Stimulated activated CD8-positive, alpha-beta memory T cell treated with anti-CD3 and anti-CD28 coated beads, Interleukin-12 subunit alpha, Interleukin-12 subunit beta, amount 100 ng/mL, for 24 hours (primary cell): ENCODE results near the gene CIAO3.

ENCODE experiments used
- DNase-seq: peaks from one replicate; pipeline ENCODE4 v3.0.0-alpha.2; 2020; ENCODE audit errors: extremely low read depth

The CIAO3 gene

GRCh38 chr16:734981-735881, 5.6 kb downstream of the CIAO3 start:
- no peak for DNase-seq

GRCh38 chr16:734208-734980, 6.4 kb downstream of the CIAO3 start:
- no peak for DNase-seq

GRCh38 chr16:733382-734207, 7.2 kb downstream of the CIAO3 start:
- DNase-seq = no peak

GRCh38 chr16:732936-733335, 7.9 kb downstream of the CIAO3 start:
- no peak for DNase-seq

- DNase-seq = no peak
Measured at GRCh38 chr16:732332-732731, 8.5 kb downstream of the CIAO3 start.

GRCh38 chr16:730666-731509, 9.9 kb downstream of the CIAO3 start:
- no peak for DNase-seq

GRCh38 chr16:729768-730665, 10.8 kb downstream of the CIAO3 start:
- DNase-seq = no peak

- no peak for DNase-seq
Measured at GRCh38 chr16:728890-729744, 11.7 kb downstream of the CIAO3 start.

GRCh38 chr16:728131-728889, 12.5 kb downstream of the CIAO3 start:
- no peak for DNase-seq

- no peak for DNase-seq
Measured at GRCh38 chr16:727291-727977, 13.4 kb downstream of the CIAO3 start.

GRCh38 chr16:726438-727290, 14.1 kb downstream of the CIAO3 start, which contains the start of the genes CCDC78 and HAGHL:
TSS of gene CCDC78 (minus strand) at chr16:726443. CDS start at chr16:726367, 76 bp downstream.
TSS of gene HAGHL (plus strand) at chr16:727106. CDS start at chr16:727510, 404 bp downstream.
- no peak for DNase-seq

- DNase-seq = no peak
Measured at GRCh38 chr16:726188-726437, 14.7 kb downstream of the CIAO3 start.

- DNase-seq = no peak
Measured at GRCh38 chr16:725463-726187, 15.2 kb downstream of the CIAO3 start.

- DNase-seq = no peak
Measured at GRCh38 chr16:725041-725376, 15.8 kb downstream of the CIAO3 start.

- no peak for DNase-seq
Measured at GRCh38 chr16:724188-725040, 16.4 kb downstream of the CIAO3 start.
